Tibial nerve (tissue), 4 donors: Measurements from ENCODE around the gene ATP1A4. TPM values are rescaled to one million over a fixed set of nuclear protein-coding genes. Genes with fewer than 3 reads are reported as not detected.

Source experiments
- DNase-seq, 2 donors: peaks; one replicate each; pipeline ENCODE4 v3.0.0-alpha.2; 2019; ENCODE audit warnings: low spot score in 2 of 2
- H3K27ac ChIP-seq, 4 donors: fragments of 200-600 bp; sonication (generic) in 3 of 4; one replicate each; pipeline ENCODE4 v1.5.1; 2017 to 2019; ENCODE audit warnings: mild to moderate bottlenecking in 1 of 4
- H3K27me3 ChIP-seq, 2 donors: fragments of 200-600 bp; sonication (generic) in 1 of 2; one replicate each; pipeline versions ENCODE4 v1.5.1 to v1.6.0; 2017 to 2019
- H3K36me3 ChIP-seq, 3 donors: fragments of 200-600 bp; sonication (generic); one replicate each; pipeline ENCODE4 v1.5.1; 2018 to 2019
- H3K4me1 ChIP-seq, 4 donors: fragments of 200-600 bp; sonication (generic) in 3 of 4; one replicate each; pipeline ENCODE4 v1.5.1; 2017 to 2019
- H3K4me3 ChIP-seq, 4 donors: fragments of 200-600 bp; sonication (generic) in 3 of 4; one replicate each; pipeline ENCODE4 v1.5.1; 2017 to 2019; ENCODE audit warnings: mild to moderate bottlenecking in 1 of 4, moderate library complexity in 1 of 4
- H3K9me3 ChIP-seq, 4 donors: fragments of 200-600 bp; sonication (generic) in 3 of 4; one replicate each; pipeline ENCODE4 v1.5.1; 2017 to 2019
- EP300 ChIP-seq, 2 donors: sonication (generic); formaldehyde crosslinking; IDR thresholded peaks; one replicate each; pipeline ENCODE4 v1.6.1; 2017; ENCODE audit warnings: antibody characterized with exemption in 2 of 2, mild to moderate bottlenecking in 1 of 2
- POLR2A ChIP-seq, 2 donors: fragments of 450-650 bp; IDR thresholded peaks; one replicate each; pipeline ENCODE4 v1.6.1; 2017; ENCODE audit warnings: antibody characterized with exemption in 2 of 2, mild to moderate bottlenecking in 2 of 2, moderate library complexity in 2 of 2
- WGBS, 2 donors: methylation state at CpG; one replicate each; pipeline ENCODE4 v1.1.5; 2018; 5-methylcytosine and 5-hydroxymethylcytosine counted together
- total RNA-seq, 4 donors: library from RNA; depleted of rRNA; stranded (reverse); fragments of >200 nt; gene quantifications; one replicate each; pipeline ENCODE4 v1.1.0, GENCODE V29; 2016
- TF ChIP-seq, protein P1 (sequence below), 5 experiments: fragments of 200-600 bp in 3 of 5; fragments of 450-650 bp in 2 of 5; sonication (generic) in 3 of 5; IDR thresholded peaks; one replicate each; pipeline ENCODE4 v1.5.1; 2016 to 2019; ENCODE audit warnings: antibody characterized with exemption in 5 of 5, mild to moderate bottlenecking in 3 of 5, moderate library complexity in 2 of 5

The ATP1A4 gene
- total RNA-seq, 4 donors from 2014 or later, result 0.90 to 5.0 (median 2.1) TPM

- no peak overlapping the region for H3K27ac ChIP-seq
- TF ChIP-seq EP300 (IDR thresholded peaks at IDR 0.05) (no peak), POLR2A (IDR thresholded peaks at IDR 0.05) (no peak)
- TF ChIP-seq, protein P1, sequence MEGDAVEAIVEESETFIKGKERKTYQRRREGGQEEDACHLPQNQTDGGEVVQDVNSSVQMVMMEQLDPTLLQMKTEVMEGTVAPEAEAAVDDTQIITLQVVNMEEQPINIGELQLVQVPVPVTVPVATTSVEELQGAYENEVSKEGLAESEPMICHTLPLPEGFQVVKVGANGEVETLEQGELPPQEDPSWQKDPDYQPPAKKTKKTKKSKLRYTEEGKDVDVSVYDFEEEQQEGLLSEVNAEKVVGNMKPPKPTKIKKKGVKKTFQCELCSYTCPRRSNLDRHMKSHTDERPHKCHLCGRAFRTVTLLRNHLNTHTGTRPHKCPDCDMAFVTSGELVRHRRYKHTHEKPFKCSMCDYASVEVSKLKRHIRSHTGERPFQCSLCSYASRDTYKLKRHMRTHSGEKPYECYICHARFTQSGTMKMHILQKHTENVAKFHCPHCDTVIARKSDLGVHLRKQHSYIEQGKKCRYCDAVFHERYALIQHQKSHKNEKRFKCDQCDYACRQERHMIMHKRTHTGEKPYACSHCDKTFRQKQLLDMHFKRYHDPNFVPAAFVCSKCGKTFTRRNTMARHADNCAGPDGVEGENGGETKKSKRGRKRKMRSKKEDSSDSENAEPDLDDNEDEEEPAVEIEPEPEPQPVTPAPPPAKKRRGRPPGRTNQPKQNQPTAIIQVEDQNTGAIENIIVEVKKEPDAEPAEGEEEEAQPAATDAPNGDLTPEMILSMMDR (IDR thresholded peaks at IDR 0.05), result no peak
Observed at GRCh38 chr1:160221089-160221488, 69.7 kb downstream of the ATP1A4 start.

DNA sequence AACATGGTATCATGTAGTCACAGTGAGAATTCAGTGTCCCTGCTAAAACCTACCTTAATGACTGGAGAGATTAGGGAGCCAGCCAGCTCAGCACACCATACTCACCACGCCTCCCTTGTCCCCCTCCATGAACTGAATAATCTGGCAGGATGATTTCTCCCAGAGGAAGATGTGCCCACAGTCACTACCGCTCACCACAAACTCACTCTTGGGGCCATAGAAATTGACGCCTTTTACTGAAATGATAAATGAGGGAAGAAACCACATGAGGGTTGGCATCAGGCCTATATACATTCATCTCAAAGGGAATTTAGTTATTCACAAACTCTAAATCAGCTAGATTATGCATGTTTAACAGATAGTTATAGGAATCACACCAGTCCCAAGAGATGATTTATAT lies 71.1 kb downstream of the ATP1A4 start:
- H3K9me3 ChIP-seq, result no peaks in the 10 kb centered on the region
- no peak overlapping the region for H3K4me3 ChIP-seq
- H3K36me3 ChIP-seq, result peaks cover 5 to 86% (median 34%) of the 10 kb centered on the region in 3 donors
- 84 to 88% methylated on average over 3 of the region's 3 CpGs for whole genome bisulfite sequencing, 2 donors
- no peaks in the 10 kb centered on the region for H3K27me3 ChIP-seq
- H3K4me1 ChIP-seq, result peaks cover 3 to 28% (median 19%) of the 10 kb centered on the region in 4 donors
- H3K27ac ChIP-seq, result no peak overlapping the region
- DNase-seq, result no peak
- TF ChIP-seq EP300 (IDR thresholded peaks at IDR 0.05), result no peak
- TF ChIP-seq, protein P1 (IDR thresholded peaks at IDR 0.05), result no peak
- no peak for TF ChIP-seq POLR2A (IDR thresholded peaks at IDR 0.05)

More at GRCh38 chr1:160221089-160221488, 69.7 kb downstream of the ATP1A4 start:
- no peak for DNase-seq
- no peaks in the 10 kb centered on the region for H3K27me3 ChIP-seq
- H3K4me3 ChIP-seq, result no peak overlapping the region
- peaks cover 3 to 43% (median 29%) of the 10 kb centered on the region in 4 donors for H3K4me1 ChIP-seq
- no peaks in the 10 kb centered on the region for H3K9me3 ChIP-seq
- peaks cover 5 to 87% (median 34%) of the 10 kb centered on the region in 3 donors for H3K36me3 ChIP-seq

DNA sequence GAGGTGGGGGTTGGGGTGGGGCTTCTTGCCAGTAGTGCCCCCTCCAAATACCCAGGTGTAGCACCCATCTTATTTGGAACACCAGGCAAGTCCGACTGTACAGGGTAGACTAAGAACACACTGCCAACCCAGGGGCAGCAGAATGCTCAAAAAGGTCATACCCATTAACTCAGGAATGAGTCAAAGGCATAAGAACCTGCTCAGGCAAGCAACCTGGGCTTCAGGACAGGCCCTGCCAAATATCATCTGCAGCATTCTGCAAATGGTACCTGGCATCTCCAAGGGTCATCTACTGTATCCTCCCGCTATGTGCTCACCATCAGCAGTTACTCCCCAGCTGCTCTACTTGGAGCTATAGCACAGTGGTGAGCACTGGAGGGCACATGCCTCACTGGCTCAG lies 73.2 kb downstream of the ATP1A4 start:
- Histone ChIP-seq H3K27me3 (no peaks in the 10 kb centered on the region), H3K4me1 (peaks cover 0 to 8% (median 4%) of the 10 kb centered on the region in 4 donors), H3K36me3 (peaks cover 5 to 92% (median 34%) of the 10 kb centered on the region in 3 donors), H3K27ac (no peak overlapping the region), H3K9me3 (no peaks in the 10 kb centered on the region), H3K4me3 (no peak overlapping the region)
- no peak for DNase-seq
- no peak for TF ChIP-seq POLR2A (IDR thresholded peaks at IDR 0.05)
- 92 to 100% methylated on average over 1 to 2 of the region's 2 CpGs for whole genome bisulfite sequencing, 2 donors

- Histone ChIP-seq H3K4me1 (peaks cover 0 to under 1% (median 0%) of the 10 kb centered on the region in 4 donors), H3K4me3 (no peak overlapping the region), H3K36me3 (peaks cover 5 to 98% (median 34%) of the 10 kb centered on the region in 3 donors), H3K27me3 (no peaks in the 10 kb centered on the region), H3K9me3 (no peaks in the 10 kb centered on the region), H3K27ac (no peak overlapping the region)
- no peak for TF ChIP-seq POLR2A (IDR thresholded peaks at IDR 0.05)
- TF ChIP-seq, protein P1 (IDR thresholded peaks at IDR 0.05), result no peak
- TF ChIP-seq EP300 (IDR thresholded peaks at IDR 0.05), result no peak
- WGBS, 2 donors, result 90 to 93% methylated on average over 2 of the region's 2 CpGs
- no peak for DNase-seq
Observed at GRCh38 chr1:160225345-160225744, 73.9 kb downstream of the ATP1A4 start.

GRCh38 chr1:160226623-160227022 lies 75.2 kb downstream of the ATP1A4 start:
- no peaks in the 10 kb centered on the region for H3K27me3 ChIP-seq
- H3K36me3 ChIP-seq, result peaks cover 5 to 99% (median 34%) of the 10 kb centered on the region in 3 donors
- DNase-seq, result no peak
- WGBS, 2 donors, result 70 to 79% methylated on average over 2 of the region's 2 CpGs
- no peak overlapping the region for H3K4me3 ChIP-seq
- no peaks in the 10 kb centered on the region for H3K9me3 ChIP-seq
- TF ChIP-seq EP300 (IDR thresholded peaks at IDR 0.05) (no peak), POLR2A (IDR thresholded peaks at IDR 0.05) (no peak)
- TF ChIP-seq, protein P1 (IDR thresholded peaks at IDR 0.05), result no peak
- H3K4me1 ChIP-seq, result no peaks in the 10 kb centered on the region
- no peak overlapping the region for H3K27ac ChIP-seq

DNA sequence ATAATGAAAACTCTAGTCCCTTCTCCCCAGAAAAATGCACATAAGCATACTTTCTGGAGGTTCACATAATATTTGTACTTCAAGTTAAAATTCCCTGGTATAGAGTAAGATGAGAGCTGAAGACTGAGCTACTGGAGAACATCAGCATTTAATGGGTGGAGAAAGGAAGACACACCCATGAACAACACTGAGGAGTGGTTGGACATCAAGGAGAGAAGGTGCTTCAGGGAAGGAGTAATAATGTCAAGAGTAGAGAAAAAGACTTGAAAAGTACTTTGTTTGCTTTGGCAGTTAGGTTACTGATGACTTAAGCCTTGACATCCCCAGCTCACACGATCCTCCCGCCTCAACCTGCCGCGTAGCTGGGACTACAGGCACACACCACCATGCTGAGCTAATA lies 75.6 kb downstream of the ATP1A4 start:
- Histone ChIP-seq H3K27ac (no peak overlapping the region), H3K4me1 (no peaks in the 10 kb centered on the region), H3K4me3 (no peak overlapping the region), H3K27me3 (no peaks in the 10 kb centered on the region), H3K36me3 (peaks cover 5 to 99% (median 33%) of the 10 kb centered on the region in 3 donors), H3K9me3 (no peaks in the 10 kb centered on the region)
- TF ChIP-seq, protein P1 (IDR thresholded peaks at IDR 0.05), result no peak
- TF ChIP-seq EP300 (IDR thresholded peaks at IDR 0.05), result no peak
- TF ChIP-seq POLR2A (IDR thresholded peaks at IDR 0.05), result no peak
- DNase-seq, result no peak
- WGBS, 2 donors, result 71 to 79% methylated on average over 4 of the region's 4 CpGs
